ENCODE results near the gene TRIP13. TPM values are rescaled to one million over a fixed set of nuclear protein-coding genes. Genes with fewer than 3 reads are reported as not detected.
"Not testable (repeated sequence)": the region's sequence is repeated elsewhere in the genome, so short reads cannot be mapped to it uniquely, and the experiment has no call there.

TRIP13 gene
- total and polyA plus RNA-seq, 2 of the 4 experiments (the other 2 are of a cell fraction): 17.1 to 35.5 TPM

DNA sequence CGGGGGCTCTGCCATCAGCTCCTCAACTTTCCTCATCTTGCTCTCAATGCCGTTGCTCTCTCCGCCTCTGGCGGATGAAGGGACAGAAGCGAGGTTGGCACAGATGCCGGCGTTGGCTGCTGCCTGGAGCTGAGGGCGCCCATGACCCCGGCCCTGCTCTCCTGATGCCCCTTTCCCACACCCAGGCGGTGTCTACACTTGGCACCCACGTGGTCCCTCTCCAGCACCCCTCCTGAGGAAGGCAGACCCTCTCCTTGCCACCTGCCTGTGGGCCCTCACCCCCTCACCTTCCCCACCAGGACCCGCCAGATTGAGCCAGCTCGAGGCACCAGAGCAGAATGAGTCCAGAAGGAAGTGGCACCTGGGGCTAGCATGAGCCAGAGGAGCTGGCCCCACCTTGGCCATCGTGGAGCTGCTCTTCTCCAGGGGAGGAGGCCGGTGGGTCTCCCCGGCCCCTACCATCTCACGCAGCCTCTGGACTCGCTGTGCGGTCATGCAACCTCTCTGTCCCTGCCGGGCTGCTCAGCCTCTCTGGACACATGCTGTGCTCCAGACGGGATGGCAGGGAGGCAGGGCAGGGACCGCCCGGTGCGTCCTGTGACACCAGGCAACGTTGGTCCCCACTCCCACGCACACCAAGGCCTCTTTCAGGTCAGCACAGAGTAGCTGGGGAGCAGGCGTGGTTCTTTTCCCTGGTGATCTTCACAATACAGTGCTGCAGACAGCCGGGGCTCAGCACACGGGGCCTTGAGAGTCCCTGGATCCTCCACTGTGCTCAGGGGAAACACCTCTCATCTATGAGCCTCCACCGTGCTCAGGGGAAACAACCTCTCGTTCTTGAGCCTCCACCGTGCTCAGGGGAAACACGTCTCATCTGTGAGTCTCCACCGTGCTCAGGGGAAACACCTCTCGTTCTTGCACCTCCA is 46.7 kb upstream of the TRIP13 start:
- in situ Hi-C loops (cut with MboI; ENCODE audit: low sequenced_read_pairs); H3K27ac ChIP-seq (ENCODE audit: insufficient read depth, low read length); dilution Hi-C loops (cut with HindIII; ENCODE audit: low sequenced_read_pairs, unreplicated experiment): not testable (repeated sequence)

DNA sequence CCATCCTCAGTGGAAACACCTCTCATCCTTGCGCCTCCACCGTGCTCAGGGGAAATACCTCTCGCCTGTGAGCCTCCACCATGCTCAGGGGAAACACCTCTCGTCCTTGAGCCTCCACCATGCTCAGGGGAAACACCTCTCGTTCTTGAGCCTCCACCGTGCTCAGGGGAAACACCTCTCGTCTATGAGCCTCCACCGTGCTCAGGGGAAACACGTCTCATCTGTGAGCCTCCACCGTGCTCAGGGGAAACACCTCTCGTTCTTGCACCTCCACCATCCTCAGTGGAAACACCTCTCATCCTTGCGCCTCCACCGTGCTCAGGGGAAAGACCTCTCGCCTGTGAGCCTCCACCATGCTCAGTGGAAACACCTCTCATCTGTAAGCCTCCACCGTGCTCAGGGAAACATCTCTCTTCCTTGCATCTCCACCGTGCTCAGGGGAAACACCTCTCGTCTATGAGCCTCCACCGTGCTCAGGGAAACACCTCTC is 46.0 kb upstream of the TRIP13 start:
- CTCF ChIA-PET; BruUV-seq (replicated peaks); H3K79me1 ChIP-seq (ENCODE audit: low read depth in 1 of 2, low read length in 2 of 2): not testable (repeated sequence)

More for the DNA sequence above, 46.7 kb upstream of the TRIP13 start:
- H3K79me1 ChIP-seq (ENCODE audit: low read depth in 1 of 2, low read length in 2 of 2); H3K4me2 ChIP-seq (ENCODE audit: low read depth, low read length); H2BK20ac ChIP-seq (ENCODE audit: low read depth, low read length); H3K36me3 ChIP-seq (ENCODE audit: control insufficient read depth, insufficient read depth, low read length); POLR2A ChIA-PET (ENCODE audit: unreplicated experiment); H2AK9ac ChIP-seq (replicated peaks; ENCODE audit: low read depth, low read length, poor library complexity); BruUV-seq (replicated peaks); H3K18ac ChIP-seq (ENCODE audit: low read depth, low read length); H3K23ac ChIP-seq (ENCODE audit: low read depth, low read length); H3K9me3 ChIP-seq (ENCODE audit: control insufficient read depth, insufficient read depth, low read length); H3K27me3 ChIP-seq (ENCODE audit: control insufficient read depth, insufficient read depth, low read length); H3K14ac ChIP-seq (replicated peaks; ENCODE audit: low read depth, low read length); H4K20me1 ChIP-seq (ENCODE audit: insufficient read depth, low read length); H4K5ac ChIP-seq (ENCODE audit: low read depth, low read length); H4K91ac ChIP-seq (ENCODE audit: insufficient read depth, low read depth, low read length); H3K9ac ChIP-seq (ENCODE audit: low read depth, low read length); H2AK5ac ChIP-seq (ENCODE audit: low read depth, low read length); CTCF ChIA-PET; H2BK15ac ChIP-seq (ENCODE audit: low read depth, low read length); H4K8ac ChIP-seq (ENCODE audit: low read depth in 2 of 2, low read length in 2 of 2); H2BK5ac ChIP-seq (ENCODE audit: low read depth, low read length, poor library complexity, severe bottlenecking); ATAC-seq (ENCODE audit: low read depth); DNase-seq; H3K4me3 ChIP-seq (ENCODE audit: insufficient read depth, low read depth, low read length); H3K9me1 ChIP-seq (ENCODE audit: insufficient read depth, low read length); intact Hi-C loops (cut with micrococcal nuclease); H2BK120ac ChIP-seq (ENCODE audit: low read depth, low read length); H2AFZ ChIP-seq (replicated peaks; ENCODE audit: low read length, poor library complexity); H3K4ac ChIP-seq (ENCODE audit: low read depth, low read length); H3K4me1 ChIP-seq (ENCODE audit: control insufficient read depth, insufficient read depth, low read length); H3K56ac ChIP-seq (ENCODE audit: extremely low read depth, insufficient read depth, low read length): not testable (repeated sequence)
- WGBS, 2 experiments (ENCODE audit: extremely low coverage in 2 of 2, insufficient read length in 1 of 2): 78% methylated on average over 7 of the region's 35 CpGs; no CpG with 5 or more reads in 1 of the 2 experiments

More for the DNA sequence above, 46.0 kb upstream of the TRIP13 start:
- H2BK120ac ChIP-seq (ENCODE audit: low read depth, low read length); intact Hi-C loops (cut with micrococcal nuclease); dilution Hi-C loops (cut with HindIII; ENCODE audit: low sequenced_read_pairs, unreplicated experiment); H3K9me3 ChIP-seq (ENCODE audit: control insufficient read depth, insufficient read depth, low read length); H3K9ac ChIP-seq (ENCODE audit: low read depth, low read length); H3K9me1 ChIP-seq (ENCODE audit: insufficient read depth, low read length); H2BK20ac ChIP-seq (ENCODE audit: low read depth, low read length); H3K36me3 ChIP-seq (ENCODE audit: control insufficient read depth, insufficient read depth, low read length); H2AFZ ChIP-seq (replicated peaks; ENCODE audit: low read length, poor library complexity); H3K18ac ChIP-seq (ENCODE audit: low read depth, low read length); H4K5ac ChIP-seq (ENCODE audit: low read depth, low read length); H3K4me2 ChIP-seq (ENCODE audit: low read depth, low read length); H4K91ac ChIP-seq (ENCODE audit: insufficient read depth, low read depth, low read length); DNase-seq; H2AK9ac ChIP-seq (replicated peaks; ENCODE audit: low read depth, low read length, poor library complexity); POLR2A ChIA-PET (ENCODE audit: unreplicated experiment); H3K56ac ChIP-seq (ENCODE audit: extremely low read depth, insufficient read depth, low read length); H3K27ac ChIP-seq (ENCODE audit: insufficient read depth, low read length); H3K4me1 ChIP-seq (ENCODE audit: control insufficient read depth, insufficient read depth, low read length); H3K23ac ChIP-seq (ENCODE audit: low read depth, low read length); in situ Hi-C loops (cut with MboI; ENCODE audit: low sequenced_read_pairs); ATAC-seq (ENCODE audit: low read depth); H4K8ac ChIP-seq (ENCODE audit: low read depth in 2 of 2, low read length in 2 of 2); H4K20me1 ChIP-seq (ENCODE audit: insufficient read depth, low read length); H2AK5ac ChIP-seq (ENCODE audit: low read depth, low read length); H3K27me3 ChIP-seq (ENCODE audit: control insufficient read depth, insufficient read depth, low read length); H2BK5ac ChIP-seq (ENCODE audit: low read depth, low read length, poor library complexity, severe bottlenecking); H3K14ac ChIP-seq (replicated peaks; ENCODE audit: low read depth, low read length); H3K4ac ChIP-seq (ENCODE audit: low read depth, low read length); H2BK15ac ChIP-seq (ENCODE audit: low read depth, low read length); H3K4me3 ChIP-seq (ENCODE audit: insufficient read depth, low read depth, low read length): not testable (repeated sequence)
- 71% methylated on average over 16 of the region's 18 CpGs; no CpG with 5 or more reads in 1 of the 2 experiments for WGBS, 2 experiments (ENCODE audit: extremely low coverage in 2 of 2, insufficient read length in 1 of 2)

All from IMR-90 (cell line).